ENCODE measurements around the gene CCSER1. TPM values are rescaled to one million over a fixed set of nuclear protein-coding genes. Genes with fewer than 3 reads are reported as not detected.

The CCSER1 gene
- total and polyA plus RNA-seq, 4 donors: 0.18 to 2.3 (median 1.2) TPM

GRCh38 chr4:90857081-90857820 is 730.1 kb downstream of the CCSER1 start:
- Histone ChIP-seq H3K27ac (ENCODE audit: low read depth in 1 of 2, low read length in 2 of 2) (no peak overlapping the region), H3K27me3 (ENCODE audit: control insufficient read depth in 4 of 4, insufficient read depth in 4 of 4, low read length in 3 of 4) (no peaks in the 10 kb centered on the region), H3K9me3 (ENCODE audit: control insufficient read depth in 4 of 4, low read length in 3 of 4) (no peaks in the 10 kb centered on the region), H3K9ac (ENCODE audit: low read depth in 1 of 2, low read length in 2 of 2) (no peak overlapping the region), H3K36me3 (ENCODE audit: control insufficient read depth in 4 of 4, insufficient read depth in 3 of 4, low read depth in 1 of 4, low read length in 3 of 4) (no peaks in the 10 kb centered on the region), H3K4me1 (ENCODE audit: control insufficient read depth in 4 of 4, insufficient read depth in 4 of 4, low read length in 3 of 4) (no peaks in the 10 kb centered on the region), H3K4me3 (ENCODE audit: low read depth in 1 of 3, low read length in 3 of 3) (no peak overlapping the region)
- no peak for DNase-seq (ENCODE audit: low spot score)
- WGBS: 76% methylated on average over 2 of the region's 2 CpGs
- TF ChIP-seq SP1 (IDR thresholded peaks at IDR 0.05) (no peak), GABPA (IDR thresholded peaks at IDR 0.05 in 1 of 2, conservative IDR thresholded peaks at IDR 0.05 in 1 of 2) (no peak), TAF1 (conservative IDR thresholded peaks at IDR 0.05) (no peak), RAD21 (IDR thresholded peaks at IDR 0.05) (no peak), FOXA1 (IDR thresholded peaks at IDR 0.05) (no peak)

- Histone ChIP-seq H3K27ac (ENCODE audit: low read depth in 1 of 2, low read length in 2 of 2) (no peak overlapping the region), H3K36me3 (ENCODE audit: control insufficient read depth in 4 of 4, insufficient read depth in 3 of 4, low read depth in 1 of 4, low read length in 3 of 4) (no peaks in the 10 kb centered on the region), H3K9ac (ENCODE audit: low read depth in 1 of 2, low read length in 2 of 2) (no peak overlapping the region), H3K4me3 (ENCODE audit: low read depth in 1 of 3, low read length in 3 of 3) (no peak overlapping the region), H3K9me3 (ENCODE audit: control insufficient read depth in 4 of 4, low read length in 3 of 4) (no peaks in the 10 kb centered on the region), H3K27me3 (ENCODE audit: control insufficient read depth in 4 of 4, insufficient read depth in 4 of 4, low read length in 3 of 4) (no peaks in the 10 kb centered on the region), H3K4me1 (ENCODE audit: control insufficient read depth in 4 of 4, insufficient read depth in 4 of 4, low read length in 3 of 4) (no peaks in the 10 kb centered on the region)
- TF ChIP-seq YY1 (IDR thresholded peaks at IDR 0.05): no peak
- no peak for TF ChIP-seq EGR1 (IDR thresholded peaks at IDR 0.05; ENCODE audit: low read depth in 2 of 2)
- no peak for TF ChIP-seq RAD21 (IDR thresholded peaks at IDR 0.05)
- no peak for TF ChIP-seq TAF1 (conservative IDR thresholded peaks at IDR 0.05)
- no peak for TF ChIP-seq JUND (IDR thresholded peaks at IDR 0.05)
- TF ChIP-seq MAX (IDR thresholded peaks at IDR 0.05): no peak
- no peak for TF ChIP-seq RXRA (IDR thresholded peaks at IDR 0.05)
- TF ChIP-seq NR2F2 (IDR thresholded peaks at IDR 0.05): no peak
- no peak for TF ChIP-seq FOXA2 (IDR thresholded peaks at IDR 0.05)
- TF ChIP-seq REST (IDR thresholded peaks at IDR 0.05): no peak
- TF ChIP-seq, protein P1, sequence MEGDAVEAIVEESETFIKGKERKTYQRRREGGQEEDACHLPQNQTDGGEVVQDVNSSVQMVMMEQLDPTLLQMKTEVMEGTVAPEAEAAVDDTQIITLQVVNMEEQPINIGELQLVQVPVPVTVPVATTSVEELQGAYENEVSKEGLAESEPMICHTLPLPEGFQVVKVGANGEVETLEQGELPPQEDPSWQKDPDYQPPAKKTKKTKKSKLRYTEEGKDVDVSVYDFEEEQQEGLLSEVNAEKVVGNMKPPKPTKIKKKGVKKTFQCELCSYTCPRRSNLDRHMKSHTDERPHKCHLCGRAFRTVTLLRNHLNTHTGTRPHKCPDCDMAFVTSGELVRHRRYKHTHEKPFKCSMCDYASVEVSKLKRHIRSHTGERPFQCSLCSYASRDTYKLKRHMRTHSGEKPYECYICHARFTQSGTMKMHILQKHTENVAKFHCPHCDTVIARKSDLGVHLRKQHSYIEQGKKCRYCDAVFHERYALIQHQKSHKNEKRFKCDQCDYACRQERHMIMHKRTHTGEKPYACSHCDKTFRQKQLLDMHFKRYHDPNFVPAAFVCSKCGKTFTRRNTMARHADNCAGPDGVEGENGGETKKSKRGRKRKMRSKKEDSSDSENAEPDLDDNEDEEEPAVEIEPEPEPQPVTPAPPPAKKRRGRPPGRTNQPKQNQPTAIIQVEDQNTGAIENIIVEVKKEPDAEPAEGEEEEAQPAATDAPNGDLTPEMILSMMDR (IDR thresholded peaks at IDR 0.05; ENCODE audit: low read depth, low read length, missing input control): no peak
- TF ChIP-seq ZBTB33 (IDR thresholded peaks at IDR 0.05): no peak
- TF ChIP-seq, protein P2, sequence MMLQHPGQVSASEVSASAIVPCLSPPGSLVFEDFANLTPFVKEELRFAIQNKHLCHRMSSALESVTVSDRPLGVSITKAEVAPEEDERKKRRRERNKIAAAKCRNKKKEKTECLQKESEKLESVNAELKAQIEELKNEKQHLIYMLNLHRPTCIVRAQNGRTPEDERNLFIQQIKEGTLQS (IDR thresholded peaks at IDR 0.05): no peak
- TF ChIP-seq HNF4G (IDR thresholded peaks at IDR 0.05): no peak
- TF ChIP-seq GABPA (IDR thresholded peaks at IDR 0.05 in 1 of 2, conservative IDR thresholded peaks at IDR 0.05 in 1 of 2): no peak
- TF ChIP-seq HNF4A (conservative IDR thresholded peaks at IDR 0.05): no peak
- no peak for TF ChIP-seq SP1 (IDR thresholded peaks at IDR 0.05)
- no peak for TF ChIP-seq FOXA1 (IDR thresholded peaks at IDR 0.05)
- DNase-seq (ENCODE audit: low spot score): no peak
- 87% methylated on average over 2 of the region's 2 CpGs for WGBS
Measured at GRCh38 chr4:90875791-90876190, 748.6 kb downstream of the CCSER1 start.

All from liver (tissue), 9 donors.